Caco-2 (cell line): ENCODE results near the gene MICU1. TPM values are rescaled to one million over a fixed set of nuclear protein-coding genes. Genes with fewer than 3 reads are reported as not detected.
"Not testable (repeated sequence)": the region's sequence is repeated elsewhere in the genome, so short reads cannot be mapped to it uniquely, and the experiment has no call there.

Experiments used
- BruUV-seq: library from RNA; stranded (reverse); fragments of 400-500 nt; replicated peaks from 2 replicates; lab custom pipeline; 2021; lab: Mats Ljungman, UMichigan
- CTCF ChIA-PET: fragments of 300-600 bp; sonication (Branson Sonifier 250); formaldehyde crosslinking; loops from one replicate; lab custom pipeline; 2022; ENCODE audit warnings: antibody characterized with exemption; lab: Charles Lee
- POLR2A ChIA-PET: fragments of 300-600 bp; sonication (Branson Sonifier 250); formaldehyde crosslinking; loops from one replicate; lab custom pipeline; 2022; ENCODE audit warnings: antibody characterized with exemption; lab: Charles Lee
- DNase-seq, 2 experiments: peaks; one replicate each; pipeline versions ENCODE4 v3.0.0 to v3.0.0-alpha.2; 2020 to 2022
- H3K27me3 ChIP-seq: replicated peaks from 2 replicates; pipeline ENCODE4 v1.6.0; 2011; ENCODE audit warnings: low read length; ENCODE audit not compliant: control insufficient read depth, insufficient read depth
- H3K36me3 ChIP-seq: 2 replicates; pipeline ENCODE4 v1.5.1; 2011; ENCODE audit warnings: low read length; ENCODE audit not compliant: control insufficient read depth, insufficient read depth
- H3K4me1 ChIP-seq: fragments of 250-450 bp; sonication (Bioruptor Pico); 2 replicates; pipeline ENCODE4 v1.5.1; 2020; ENCODE audit warnings: mild to moderate bottlenecking
- H3K4me3 ChIP-seq: 2 replicates; pipeline ENCODE4 v1.5.1; 2011; ENCODE audit warnings: low read depth, mild to moderate bottlenecking, control low read depth, low read length
- H3K9me3 ChIP-seq: fragments of 250-450 bp; sonication (Bioruptor Pico); 2 replicates; pipeline ENCODE4 v1.5.1; 2020; ENCODE audit warnings: mild to moderate bottlenecking, moderate library complexity
- H3K27ac Mint-ChIP-seq: one replicate; pipeline ENCODE4 v1.8.0; 2022; ENCODE audit warnings: mixed read lengths; ENCODE audit not compliant: unreplicated experiment
- H3K27me3 Mint-ChIP-seq: one replicate; pipeline ENCODE4 v1.8.0; 2022; ENCODE audit warnings: mixed read lengths; ENCODE audit not compliant: insufficient read depth, unreplicated experiment
- H3K36me3 Mint-ChIP-seq: one replicate; pipeline ENCODE4 v1.8.0; 2022; ENCODE audit warnings: mild to moderate bottlenecking, mixed read lengths; ENCODE audit not compliant: insufficient read depth, unreplicated experiment
- H3K4me1 Mint-ChIP-seq: one replicate; pipeline ENCODE4 v1.8.0; 2022; ENCODE audit warnings: low read depth, mixed read lengths; ENCODE audit not compliant: unreplicated experiment
- H3K4me3 Mint-ChIP-seq: one replicate; pipeline ENCODE4 v1.8.0; 2022; ENCODE audit warnings: mild to moderate bottlenecking, moderate library complexity, mixed read lengths; ENCODE audit not compliant: unreplicated experiment
- H3K9me3 Mint-ChIP-seq: one replicate; pipeline ENCODE4 v1.8.0; 2022; ENCODE audit warnings: mixed read lengths; ENCODE audit not compliant: unreplicated experiment
- intact Hi-C: fragments of 100-400 bp; cut with micrococcal nuclease; formaldehyde crosslinking; loops from one replicate; pipeline ENCODE4 v1.10.0; 2022; ENCODE audit not compliant: unreplicated experiment
- total RNA-seq: library from RNA; stranded (reverse); gene quantifications from 2 replicates; pipeline ENCODE4 v1.2.3, GENCODE V29; 2022
- TF ChIP-seq, protein P1 (sequence below), 2 experiments: fragments of 200-600 bp in 1 of 2; IDR thresholded peaks; 1 replicate in 1 of 2; 2 replicates in 1 of 2; pipeline versions ENCODE4 v1.5.1 to v1.8.0; 2011 to 2022; ENCODE audit warnings: antibody characterized with exemption in 1 of 2, control low read depth in 1 of 2, inconsistent platforms in 1 of 2, low read depth in 1 of 2, low read length in 1 of 2, mild to moderate bottlenecking in 1 of 2, moderate library complexity in 1 of 2; ENCODE audit not compliant: insufficient read depth in 1 of 2, severe bottlenecking in 1 of 2, unreplicated experiment in 1 of 2

Gene MICU1
- total RNA-seq, 1 experiment from 2014 or later, result 83.2 TPM

GRCh38 chr10:72649291-72649690 lies 23.4 kb upstream of the MICU1 start:
- TF ChIP-seq, protein P1, sequence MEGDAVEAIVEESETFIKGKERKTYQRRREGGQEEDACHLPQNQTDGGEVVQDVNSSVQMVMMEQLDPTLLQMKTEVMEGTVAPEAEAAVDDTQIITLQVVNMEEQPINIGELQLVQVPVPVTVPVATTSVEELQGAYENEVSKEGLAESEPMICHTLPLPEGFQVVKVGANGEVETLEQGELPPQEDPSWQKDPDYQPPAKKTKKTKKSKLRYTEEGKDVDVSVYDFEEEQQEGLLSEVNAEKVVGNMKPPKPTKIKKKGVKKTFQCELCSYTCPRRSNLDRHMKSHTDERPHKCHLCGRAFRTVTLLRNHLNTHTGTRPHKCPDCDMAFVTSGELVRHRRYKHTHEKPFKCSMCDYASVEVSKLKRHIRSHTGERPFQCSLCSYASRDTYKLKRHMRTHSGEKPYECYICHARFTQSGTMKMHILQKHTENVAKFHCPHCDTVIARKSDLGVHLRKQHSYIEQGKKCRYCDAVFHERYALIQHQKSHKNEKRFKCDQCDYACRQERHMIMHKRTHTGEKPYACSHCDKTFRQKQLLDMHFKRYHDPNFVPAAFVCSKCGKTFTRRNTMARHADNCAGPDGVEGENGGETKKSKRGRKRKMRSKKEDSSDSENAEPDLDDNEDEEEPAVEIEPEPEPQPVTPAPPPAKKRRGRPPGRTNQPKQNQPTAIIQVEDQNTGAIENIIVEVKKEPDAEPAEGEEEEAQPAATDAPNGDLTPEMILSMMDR (IDR thresholded peaks at IDR 0.05; ENCODE audit: insufficient read depth in 1 of 2, low read depth in 1 of 2, low read length in 1 of 2, severe bottlenecking in 1 of 2, unreplicated experiment in 1 of 2), result no peak
- ChIA-PET POLR2A (no interaction called here), CTCF (no interaction called here)
- Histone ChIP-seq H3K27me3 (no peaks in the 10 kb centered on the region), H3K9me3 (no peaks in the 10 kb centered on the region), H3K4me3 (no peak overlapping the region), H3K4me1 (no peaks in the 10 kb centered on the region), H3K36me3 (no peaks in the 10 kb centered on the region)
- no peaks in the 10 kb centered on the region for H3K9me3 Mint-ChIP-seq
- H3K36me3 Mint-ChIP-seq, result no peaks in the 10 kb centered on the region
- BruUV-seq, result no TSS peak
- H3K4me3 Mint-ChIP-seq, result no peak overlapping the region
- H3K4me1 Mint-ChIP-seq, result peaks cover 8% of the 10 kb centered on the region
- intact Hi-C loops, result no loop called here
- H3K27me3 Mint-ChIP-seq, result no peaks in the 10 kb centered on the region
- no peak overlapping the region for H3K27ac Mint-ChIP-seq
- DNase-seq, result no peak

GRCh38 chr10:72648301-72648700 lies 22.4 kb upstream of the MICU1 start:
- no peaks in the 10 kb centered on the region for H3K36me3 Mint-ChIP-seq
- Histone ChIP-seq H3K4me3 (no peak overlapping the region), H3K36me3 (no peaks in the 10 kb centered on the region), H3K4me1 (no peaks in the 10 kb centered on the region), H3K9me3 (no peaks in the 10 kb centered on the region), H3K27me3 (no peaks in the 10 kb centered on the region)
- intact Hi-C loops, result no loop called here
- no peak overlapping the region for H3K4me3 Mint-ChIP-seq
- no peak for DNase-seq
- POLR2A ChIA-PET, result no interaction called here
- H3K9me3 Mint-ChIP-seq, result no peaks in the 10 kb centered on the region
- CTCF ChIA-PET, result no interaction called here
- no TSS peak for BruUV-seq
- H3K4me1 Mint-ChIP-seq, result no peaks in the 10 kb centered on the region
- H3K27ac Mint-ChIP-seq, result no peak overlapping the region
- H3K27me3 Mint-ChIP-seq, result no peaks in the 10 kb centered on the region
- TF ChIP-seq, protein P1 (IDR thresholded peaks at IDR 0.05; ENCODE audit: insufficient read depth in 1 of 2, low read depth in 1 of 2, low read length in 1 of 2, severe bottlenecking in 1 of 2, unreplicated experiment in 1 of 2), result no peak

DNA sequence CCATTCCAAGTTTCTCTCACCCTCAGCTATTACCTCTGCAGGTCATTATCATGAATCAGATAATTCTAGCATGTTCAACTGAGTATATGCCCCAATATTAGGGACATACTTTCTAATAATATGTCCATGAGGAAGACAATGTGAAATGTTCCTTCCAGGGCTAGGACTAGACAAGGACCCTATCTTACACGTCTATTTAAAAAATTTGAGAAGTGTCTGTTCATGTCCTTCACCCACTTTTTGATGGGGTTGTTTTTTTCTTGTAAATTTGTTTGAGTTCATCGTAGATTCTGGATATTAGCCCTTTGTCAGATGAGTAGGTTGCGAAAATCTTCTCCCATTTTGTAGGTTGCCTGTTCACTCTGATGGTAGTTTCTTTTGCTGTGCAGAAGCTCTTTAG lies 21.1 kb upstream of the MICU1 start:
- ChIA-PET POLR2A (interaction anchor here (1.0 kb wide), 1 partner anchor 21 kb away, joined by 3 read pairs; the partner anchor contains the start of gene MICU1), CTCF (interaction anchor here (0.6 kb wide), 1 partner anchor 1248 kb away, joined by 3 read pairs; no protein-coding TSS in a partner anchor)
- intact Hi-C loops, H3K27ac Mint-ChIP-seq, H3K4me1 ChIP-seq, H3K4me3 ChIP-seq, DNase-seq, H3K27me3 Mint-ChIP-seq, H3K4me3 Mint-ChIP-seq, H3K27me3 ChIP-seq, H3K36me3 ChIP-seq, H3K36me3 Mint-ChIP-seq, BruUV-seq, H3K9me3 ChIP-seq, H3K9me3 Mint-ChIP-seq, H3K4me1 Mint-ChIP-seq: not testable (repeated sequence)
